GM10266 (cell line): ENCODE measurements around the gene MAST2.

Experiments used
- DNase-seq: peaks from one replicate; pipeline ENCODE4 v3.0.0; 2012; ENCODE audit errors: extremely low spot score
- CTCF ChIP-seq: IDR thresholded peaks from 2 replicates; pipeline ENCODE4 v1.5.1; 2012; ENCODE audit warnings: mild to moderate bottlenecking, low read depth; ENCODE audit not compliant: control insufficient read depth, insufficient read depth; ENCODE audit errors: missing control alignments

MAST2 gene

GRCh38 chr1:45803299-45803780 lies at the start of gene MAST2:
Gene MAST2 (plus strand): TSS chr1:45803612. CDS start chr1:45803896, 284 bp downstream.
- TF ChIP-seq CTCF, result no peak
- peak; percentile 98 for DNase-seq

- TF ChIP-seq CTCF, result no peak
- DNase-seq, result no peak
Observed at GRCh38 chr1:45755697-45756096, 47.7 kb upstream of the MAST2 start.

- DNase-seq, result no peak
- TF ChIP-seq CTCF, result no peak
Observed at GRCh38 chr1:45762291-45762690, 41.1 kb upstream of the MAST2 start.

GRCh38 chr1:45765999-45766792 lies 37.2 kb upstream of the MAST2 start:
- no peak for DNase-seq
- no peak for TF ChIP-seq CTCF

- no peak for TF ChIP-seq CTCF
- no peak for DNase-seq
Observed at GRCh38 chr1:45767035-45767434, 36.4 kb upstream of the MAST2 start.

GRCh38 chr1:45769261-45769932 lies 34.0 kb upstream of the MAST2 start:
- no peak for DNase-seq
- TF ChIP-seq CTCF, result no peak

- no peak for TF ChIP-seq CTCF
Observed at GRCh38 chr1:45772971-45773370, 30.4 kb upstream of the MAST2 start.

More at GRCh38 chr1:45772971-45773370, 30.4 kb upstream of the MAST2 start:
- DNase-seq, result no peak
